ENCODE measurements around the gene EXOC6B. TPM values are rescaled to one million over a fixed set of nuclear protein-coding genes. Genes with fewer than 3 reads are reported as not detected.

The EXOC6B gene
- total RNA-seq, 2 experiments from 2014 or later, result 6.2 to 8.3 TPM

DNA sequence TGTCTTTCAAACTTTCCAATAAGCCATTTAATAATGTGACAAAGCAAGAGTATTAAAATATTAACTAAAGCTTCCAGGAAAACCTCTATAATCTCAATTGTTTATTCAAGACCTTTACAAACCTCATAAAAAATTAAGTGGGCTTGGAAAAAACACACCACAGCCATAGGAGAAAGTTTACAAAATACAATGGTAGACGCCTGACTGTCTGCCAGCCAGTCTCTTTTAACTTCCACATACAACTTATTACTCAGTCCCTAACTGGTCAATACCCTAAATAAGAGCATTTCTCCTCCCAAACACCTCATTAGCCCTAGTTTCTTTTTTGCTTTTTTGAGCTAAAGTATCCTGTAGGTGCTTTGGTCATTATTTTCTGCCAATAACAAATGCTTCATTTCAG, 430.7 kb downstream of the EXOC6B start:
- no peak for DNase-seq
- TF ChIP-seq, protein P1, sequence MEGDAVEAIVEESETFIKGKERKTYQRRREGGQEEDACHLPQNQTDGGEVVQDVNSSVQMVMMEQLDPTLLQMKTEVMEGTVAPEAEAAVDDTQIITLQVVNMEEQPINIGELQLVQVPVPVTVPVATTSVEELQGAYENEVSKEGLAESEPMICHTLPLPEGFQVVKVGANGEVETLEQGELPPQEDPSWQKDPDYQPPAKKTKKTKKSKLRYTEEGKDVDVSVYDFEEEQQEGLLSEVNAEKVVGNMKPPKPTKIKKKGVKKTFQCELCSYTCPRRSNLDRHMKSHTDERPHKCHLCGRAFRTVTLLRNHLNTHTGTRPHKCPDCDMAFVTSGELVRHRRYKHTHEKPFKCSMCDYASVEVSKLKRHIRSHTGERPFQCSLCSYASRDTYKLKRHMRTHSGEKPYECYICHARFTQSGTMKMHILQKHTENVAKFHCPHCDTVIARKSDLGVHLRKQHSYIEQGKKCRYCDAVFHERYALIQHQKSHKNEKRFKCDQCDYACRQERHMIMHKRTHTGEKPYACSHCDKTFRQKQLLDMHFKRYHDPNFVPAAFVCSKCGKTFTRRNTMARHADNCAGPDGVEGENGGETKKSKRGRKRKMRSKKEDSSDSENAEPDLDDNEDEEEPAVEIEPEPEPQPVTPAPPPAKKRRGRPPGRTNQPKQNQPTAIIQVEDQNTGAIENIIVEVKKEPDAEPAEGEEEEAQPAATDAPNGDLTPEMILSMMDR (IDR thresholded peaks at IDR 0.05), result no peak
- POLR2A ChIA-PET, result no interaction called here

DNA sequence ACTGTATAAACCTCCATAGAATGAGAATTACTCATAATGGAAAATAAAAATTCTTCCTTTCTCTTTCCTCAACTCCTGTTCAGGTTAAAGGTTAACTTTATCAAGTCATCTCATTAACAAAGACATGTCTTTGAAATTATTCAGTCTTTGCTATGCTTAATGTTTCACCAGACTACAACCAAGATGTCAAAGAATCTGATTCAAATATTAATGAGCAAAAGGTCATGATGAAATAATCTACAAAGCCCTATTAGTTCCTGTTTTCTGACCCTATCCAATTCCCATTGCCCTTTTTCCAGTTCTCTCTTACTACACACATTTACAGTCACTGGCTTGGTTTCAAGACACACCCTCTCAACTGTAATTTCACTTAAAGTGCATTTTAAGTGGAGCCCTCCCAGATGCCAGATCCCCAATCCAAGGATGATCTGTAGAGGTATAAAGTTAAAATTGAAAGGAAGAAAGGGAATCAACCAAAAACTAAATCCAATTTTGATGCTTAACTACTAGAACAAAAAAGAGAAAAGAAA, 431.2 kb downstream of the EXOC6B start:
- no peak overlapping the region for H3K27ac Mint-ChIP-seq
- POLR2A ChIA-PET, result no interaction called here
- no peak for ATAC-seq
- CTCF ChIA-PET, result no interaction called here
- DNase-seq, result no peak
- H3K27me3 Mint-ChIP-seq, result no peaks in the 10 kb centered on the region
- peaks cover 7% of the 10 kb centered on the region for H3K36me3 Mint-ChIP-seq (ENCODE audit: low read depth)
- intact Hi-C loops (cut with micrococcal nuclease), result no loop called here
- H3K4me3 Mint-ChIP-seq, result no peak overlapping the region
- TF ChIP-seq, protein P1 (IDR thresholded peaks at IDR 0.05), result no peak
- H3K9me3 Mint-ChIP-seq, result peaks cover 24% of the 10 kb centered on the region
- H3K4me1 Mint-ChIP-seq (ENCODE audit: low read depth), result no peaks in the 10 kb centered on the region

More for the DNA sequence above, 430.7 kb downstream of the EXOC6B start:
- Mint-ChIP-seq H3K4me3 (no peak overlapping the region), H3K27me3 (no peaks in the 10 kb centered on the region), H3K9me3 (peaks cover 26% of the 10 kb centered on the region), H3K27ac (no peak overlapping the region), H3K4me1 (ENCODE audit: low read depth) (no peaks in the 10 kb centered on the region), H3K36me3 (ENCODE audit: low read depth) (peaks cover 12% of the 10 kb centered on the region)
- no peak for ATAC-seq
- intact Hi-C loops (cut with micrococcal nuclease), result no loop called here
- CTCF ChIA-PET, result no interaction called here

DNA sequence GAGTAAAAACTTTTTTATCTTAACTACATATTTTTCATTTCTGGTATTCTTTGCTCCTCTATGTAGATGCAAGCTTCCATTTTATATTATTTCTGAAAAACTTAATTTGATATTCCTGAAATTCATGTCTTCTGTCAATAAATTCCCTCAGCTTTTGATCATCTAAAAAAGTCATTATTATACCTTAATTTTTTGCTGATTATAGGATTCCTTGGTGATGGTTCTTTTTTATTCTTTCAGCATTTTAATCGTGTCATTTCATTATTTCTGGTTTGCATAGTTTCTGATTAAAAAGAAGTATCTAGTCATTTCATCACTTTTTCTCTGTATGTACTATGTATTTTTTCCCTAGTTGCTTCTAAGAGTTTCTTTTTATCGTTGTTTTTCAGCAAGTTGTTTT, 436.4 kb downstream of the EXOC6B start:
- intact Hi-C loops (cut with micrococcal nuclease), result no loop called here
- DNase-seq, result no peak
- Mint-ChIP-seq H3K4me1 (ENCODE audit: low read depth) (no peaks in the 10 kb centered on the region), H3K36me3 (ENCODE audit: low read depth) (peaks cover 4% of the 10 kb centered on the region), H3K27me3 (no peaks in the 10 kb centered on the region), H3K27ac (no peak overlapping the region), H3K9me3 (peaks cover 30% of the 10 kb centered on the region), H3K4me3 (no peak overlapping the region)
- ATAC-seq, result no peak
- TF ChIP-seq, protein P1 (IDR thresholded peaks at IDR 0.05), result no peak
- ChIA-PET POLR2A (no interaction called here), CTCF (no interaction called here)

DNA sequence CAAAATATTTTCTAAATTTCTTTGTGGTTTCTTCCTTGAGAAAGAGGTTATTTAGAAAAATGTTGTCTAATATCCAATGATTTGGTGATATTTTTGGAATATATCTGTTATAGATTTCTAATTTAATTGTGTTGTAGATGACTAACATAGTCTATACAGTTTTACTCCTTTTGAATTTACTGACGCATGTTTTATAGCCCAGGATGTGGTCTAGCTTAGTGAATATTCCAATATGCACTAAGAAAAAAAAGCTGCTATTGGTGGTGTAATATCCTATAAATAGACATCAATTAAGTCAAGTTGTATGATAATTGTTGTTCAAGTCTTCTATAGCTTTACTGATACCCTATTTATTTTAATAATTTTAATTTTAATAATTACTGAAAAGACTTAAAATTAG, 437.6 kb downstream of the EXOC6B start:
- no peaks in the 10 kb centered on the region for H3K4me1 Mint-ChIP-seq (ENCODE audit: low read depth)
- H3K9me3 Mint-ChIP-seq, result peaks cover 35% of the 10 kb centered on the region
- H3K4me3 Mint-ChIP-seq, result no peak overlapping the region
- POLR2A ChIA-PET, result no interaction called here
- TF ChIP-seq, protein P1 (IDR thresholded peaks at IDR 0.05), result no peak
- ATAC-seq (no peak), DNase-seq (no peak)
- peaks cover 4% of the 10 kb centered on the region for H3K36me3 Mint-ChIP-seq (ENCODE audit: low read depth)
- CTCF ChIA-PET, result no interaction called here
- intact Hi-C loops (cut with micrococcal nuclease), result no loop called here
- H3K27ac Mint-ChIP-seq, result no peak overlapping the region
- no peaks in the 10 kb centered on the region for H3K27me3 Mint-ChIP-seq

DNA sequence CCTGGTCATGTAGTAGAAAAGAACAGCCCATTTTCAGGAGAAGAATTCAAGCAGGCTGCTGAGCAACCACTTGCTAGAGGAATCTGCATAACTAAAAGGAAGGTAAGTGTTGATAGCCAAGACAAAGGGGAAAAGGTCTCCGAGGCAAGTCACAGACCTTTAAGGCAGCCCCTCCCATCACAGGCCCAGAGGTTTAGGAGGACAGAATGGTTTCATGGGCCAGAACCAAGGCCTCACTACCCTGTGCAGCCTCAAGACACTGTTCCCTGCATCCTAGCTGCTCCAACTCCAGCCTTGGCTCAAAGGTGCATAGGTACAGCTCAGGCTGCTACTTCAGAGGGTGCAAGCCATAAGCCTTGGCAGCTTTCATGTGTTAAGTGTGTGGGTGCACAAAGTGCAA, 439.5 kb downstream of the EXOC6B start:
- H3K27me3 Mint-ChIP-seq, result no peaks in the 10 kb centered on the region
- ATAC-seq (no peak), DNase-seq (no peak)
- peaks cover 30% of the 10 kb centered on the region for H3K9me3 Mint-ChIP-seq
- H3K27ac Mint-ChIP-seq, result no peak overlapping the region
- intact Hi-C loops (cut with micrococcal nuclease), result no loop called here
- CTCF ChIA-PET, result no interaction called here
- no peak overlapping the region for H3K4me3 Mint-ChIP-seq
- POLR2A ChIA-PET, result no interaction called here
- TF ChIP-seq, protein P1 (IDR thresholded peaks at IDR 0.05), result no peak
- H3K36me3 Mint-ChIP-seq (ENCODE audit: low read depth), result no peaks in the 10 kb centered on the region
- no peaks in the 10 kb centered on the region for H3K4me1 Mint-ChIP-seq (ENCODE audit: low read depth)

Data from activated CD8-positive, alpha-beta T cell treated with anti-CD3 and anti-CD28 coated beads for 36 hours (primary cell).